EL (cell line): Measurements from ENCODE around the gene NOTCH3.

Experiments used
- DNase-seq: peaks from one replicate; pipeline ENCODE4 v3.0.0-alpha.2; 2016

Gene NOTCH3

DNA sequence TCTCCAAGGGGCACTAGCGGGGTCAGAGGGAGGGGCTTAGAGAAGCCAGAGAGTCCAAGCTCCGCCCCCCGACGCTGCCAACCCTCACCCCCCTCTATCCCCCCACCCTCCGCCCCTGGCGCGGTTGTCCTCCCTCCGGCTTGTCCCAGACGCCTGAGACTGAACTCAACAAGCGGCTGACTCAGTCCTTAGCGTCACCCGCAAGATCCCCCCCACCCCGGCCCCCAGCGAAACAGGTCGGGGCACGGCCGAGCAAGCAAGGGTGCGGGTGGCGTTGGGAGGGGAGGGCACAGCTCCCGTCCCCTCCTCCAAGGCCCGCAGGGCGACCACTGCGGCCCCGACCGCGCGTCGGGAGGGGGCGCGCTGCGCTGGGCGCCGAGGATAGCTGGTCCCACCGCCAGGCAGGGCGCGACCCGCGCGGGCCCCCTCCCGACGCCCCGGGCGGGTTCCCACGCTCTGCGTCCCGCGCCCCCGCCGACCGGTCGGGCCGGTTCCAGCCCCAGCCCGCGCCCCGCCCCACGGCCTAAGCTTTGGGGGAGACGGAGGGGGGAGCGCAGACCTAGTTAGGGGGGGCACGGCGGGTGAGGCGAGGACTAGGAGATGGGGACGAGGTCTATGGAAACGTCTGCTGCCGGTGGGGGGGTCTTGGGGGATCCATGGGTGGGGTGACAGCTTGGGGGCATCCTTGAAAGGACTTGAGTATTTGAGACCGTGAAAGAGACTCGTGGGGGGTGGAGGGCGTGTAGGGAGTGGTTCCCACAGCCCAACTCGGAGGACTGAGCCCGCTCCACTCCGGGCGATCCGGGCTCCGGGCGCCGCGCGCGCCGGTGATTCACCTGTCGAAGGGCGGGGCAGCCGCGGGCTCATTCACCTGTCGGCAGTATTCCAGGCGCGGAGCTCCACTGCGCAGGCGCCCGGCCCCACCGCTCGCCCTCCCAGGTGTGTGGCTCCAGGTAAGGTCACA lies 5.1 kb downstream of the NOTCH3 start:
- DNase-seq, result peak; percentile 66

DNA sequence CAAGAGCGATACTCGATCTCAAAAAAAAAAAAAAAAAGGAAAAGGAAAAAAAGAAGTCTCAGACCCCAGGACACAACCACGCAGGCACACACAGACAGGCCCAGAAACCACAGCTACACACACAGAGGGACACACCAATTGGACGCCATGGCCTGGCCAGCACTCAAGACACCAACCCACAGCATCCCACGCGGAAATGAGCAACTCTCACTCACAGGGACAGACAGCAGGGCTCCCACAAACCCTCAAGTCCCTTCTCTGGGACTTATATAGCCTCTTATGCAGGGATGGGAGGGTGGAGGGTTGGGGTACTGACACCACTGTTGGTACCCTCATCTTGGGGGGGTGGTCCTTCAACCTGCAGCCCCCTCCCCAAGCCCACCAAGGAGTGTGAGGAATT lies 5.9 kb downstream of the NOTCH3 start:
- peak; percentile 42 for DNase-seq

DNA sequence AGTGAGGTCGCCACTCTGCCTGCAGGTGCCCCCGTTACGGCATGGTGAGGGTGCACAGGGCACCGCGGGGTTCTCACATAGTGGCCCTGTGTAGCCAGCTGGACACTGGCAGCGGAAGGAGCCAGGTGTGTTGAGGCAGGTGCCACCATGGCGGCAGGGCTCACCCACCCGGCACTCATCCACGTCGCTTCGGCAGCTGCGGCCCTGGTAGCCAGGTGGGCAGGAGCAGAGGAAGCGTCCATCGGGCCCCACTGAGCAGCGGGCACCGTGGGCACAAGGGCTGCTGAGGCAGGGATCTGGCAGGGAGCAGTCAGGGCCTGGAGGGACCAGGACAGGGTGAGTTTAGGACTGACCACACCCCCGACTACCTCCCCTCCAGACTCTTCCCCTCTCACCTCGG lies 8.8 kb downstream of the NOTCH3 start:
- no peak for DNase-seq

DNA sequence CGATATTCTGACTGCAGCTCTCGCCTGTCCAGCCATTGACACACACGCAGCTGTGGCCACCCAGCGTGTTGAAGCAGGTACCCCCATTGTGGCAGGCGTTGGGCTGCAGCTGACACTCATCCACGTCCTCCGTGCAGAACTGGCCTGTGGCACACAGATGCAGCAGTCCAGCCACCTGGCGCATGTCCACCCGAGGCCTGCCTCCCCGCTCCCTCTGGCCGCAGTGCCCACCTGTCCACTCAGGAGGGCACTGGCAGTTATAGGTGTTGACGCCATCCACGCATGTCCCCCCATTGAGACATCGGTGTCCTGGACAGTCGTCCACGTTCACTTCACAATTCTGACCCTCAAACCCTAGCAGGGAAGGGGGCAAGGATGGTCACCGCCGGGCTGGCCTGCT lies 9.3 kb downstream of the NOTCH3 start:
- no peak for DNase-seq

DNA sequence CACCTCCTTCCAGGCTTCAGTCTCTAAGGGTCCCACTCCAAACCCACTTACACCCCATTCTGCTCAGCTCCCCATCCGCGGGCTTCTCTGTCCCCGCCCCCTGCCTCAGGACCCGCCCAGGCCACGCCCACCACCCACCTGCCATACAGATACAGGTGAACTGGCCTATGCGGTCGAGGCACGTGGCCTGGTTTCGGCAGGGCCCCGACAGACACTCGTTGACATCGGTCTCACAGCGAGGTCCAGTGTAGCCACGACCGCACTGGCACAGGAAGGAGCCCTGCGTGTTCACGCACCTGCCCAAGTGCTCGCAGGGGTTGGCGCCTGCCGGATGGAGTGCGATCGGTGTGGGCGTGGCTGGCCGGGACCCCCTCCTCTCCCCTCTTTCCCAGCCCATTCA lies 11.9 kb downstream of the NOTCH3 start:
- no peak for DNase-seq

DNA sequence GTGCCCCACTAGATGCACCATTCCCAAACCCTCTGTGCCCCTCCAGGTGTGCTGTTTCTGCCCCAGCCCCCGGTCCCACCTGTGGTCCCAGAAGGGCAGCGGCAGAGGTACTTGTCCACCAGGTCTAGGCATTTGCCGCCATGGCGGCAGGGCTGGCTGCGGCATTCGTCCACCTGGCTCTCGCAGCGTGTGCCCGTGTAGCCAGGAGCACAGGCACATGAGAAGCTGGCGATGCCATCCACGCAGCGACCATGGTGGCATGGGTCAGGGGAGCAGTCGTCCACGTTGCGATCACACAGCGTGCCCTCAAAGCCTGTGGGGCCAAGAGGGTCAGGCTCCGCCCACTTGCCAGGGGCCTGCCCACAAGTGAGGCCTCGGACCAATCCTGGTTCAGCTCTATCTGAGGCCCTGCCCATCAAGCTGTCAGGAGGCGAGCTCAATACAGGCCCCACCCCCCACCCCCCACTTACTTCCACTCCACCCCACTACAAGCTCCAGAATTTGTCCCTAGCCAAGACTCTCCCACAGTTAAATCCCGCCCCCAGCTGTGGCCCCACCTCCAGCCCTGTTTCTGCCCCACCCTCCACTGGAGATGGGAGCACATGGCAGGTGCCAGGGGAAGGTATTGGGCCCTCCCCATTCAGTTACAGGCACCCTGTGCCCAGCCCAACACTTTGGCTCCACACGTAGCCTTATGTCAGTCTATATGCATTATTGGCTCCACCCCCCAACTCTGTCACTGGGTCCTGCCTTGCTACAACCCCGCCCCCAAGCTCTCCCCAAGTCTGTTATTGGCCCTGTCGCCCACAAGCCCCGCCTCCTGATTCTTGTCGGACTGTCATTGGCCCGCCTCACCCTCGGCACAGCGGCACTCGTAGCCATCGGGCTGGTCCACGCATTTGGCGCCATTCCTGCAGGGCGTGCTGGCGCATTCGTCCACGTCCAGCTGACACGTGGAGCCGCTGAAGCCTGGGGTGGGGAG lies 13.5 kb downstream of the NOTCH3 start:
- DNase-seq, result no peak

DNA sequence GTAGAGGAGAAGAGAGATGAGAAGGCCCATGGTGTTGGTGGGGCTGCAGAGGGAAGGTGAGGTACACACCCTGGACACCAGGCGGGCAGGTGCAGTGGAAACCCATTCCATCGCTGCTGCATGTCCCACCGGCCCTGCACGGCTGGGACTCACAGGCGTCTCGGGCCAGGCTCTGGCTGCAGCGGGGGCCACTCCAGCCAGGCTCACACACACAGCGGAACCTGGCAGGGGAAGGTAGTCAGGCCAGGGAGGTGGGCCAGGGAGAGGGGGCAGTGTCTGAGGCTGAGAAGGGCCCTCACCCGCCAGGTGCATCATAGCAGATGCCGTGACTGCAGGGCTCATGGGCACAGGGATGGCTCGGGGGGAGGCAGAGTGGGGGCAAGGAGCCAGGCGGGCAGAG lies 15.6 kb downstream of the NOTCH3 start:
- no peak for DNase-seq

DNA sequence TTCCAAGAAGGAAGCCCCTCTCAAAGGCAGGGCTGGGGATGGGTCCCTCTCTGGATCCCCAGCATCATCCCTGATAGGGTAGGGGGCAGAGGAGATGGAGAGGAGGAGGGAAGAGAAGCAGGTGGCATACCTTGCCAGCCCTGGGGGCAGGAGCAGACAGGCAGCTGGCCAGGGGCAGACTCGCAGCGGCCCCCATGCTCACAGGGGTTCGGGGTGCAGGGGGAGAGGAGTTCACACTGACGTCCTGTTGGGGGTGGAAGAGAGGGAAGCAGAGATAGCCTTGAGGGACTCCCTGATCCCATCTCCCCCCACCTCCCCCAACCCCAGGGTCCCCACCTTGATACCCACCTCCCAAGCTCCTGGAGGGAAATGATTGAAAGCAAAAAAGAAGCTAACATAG lies 16.0 kb downstream of the NOTCH3 start:
- DNase-seq, result no peak

DNA sequence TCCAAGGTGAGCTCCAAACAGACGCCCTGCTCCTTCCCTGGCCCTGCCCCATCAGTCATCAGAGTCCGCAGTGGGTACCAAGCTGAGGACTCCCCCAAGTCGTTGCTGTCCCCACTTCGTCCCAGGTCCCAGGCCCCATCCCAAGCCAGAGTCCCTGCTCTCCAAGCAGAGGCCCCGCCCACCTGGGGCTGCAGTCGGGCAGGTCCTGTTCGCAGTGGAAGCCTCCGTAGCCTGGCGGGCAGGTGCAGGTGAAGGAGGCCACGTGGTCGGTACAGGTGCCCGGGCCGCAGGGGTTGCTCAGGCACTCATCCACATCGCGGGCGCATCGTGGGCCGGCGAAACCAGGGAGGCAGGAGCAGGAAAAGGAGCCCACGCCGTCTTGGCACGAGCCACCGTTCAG lies 19.4 kb downstream of the NOTCH3 start:
- DNase-seq, result no peak

DNA sequence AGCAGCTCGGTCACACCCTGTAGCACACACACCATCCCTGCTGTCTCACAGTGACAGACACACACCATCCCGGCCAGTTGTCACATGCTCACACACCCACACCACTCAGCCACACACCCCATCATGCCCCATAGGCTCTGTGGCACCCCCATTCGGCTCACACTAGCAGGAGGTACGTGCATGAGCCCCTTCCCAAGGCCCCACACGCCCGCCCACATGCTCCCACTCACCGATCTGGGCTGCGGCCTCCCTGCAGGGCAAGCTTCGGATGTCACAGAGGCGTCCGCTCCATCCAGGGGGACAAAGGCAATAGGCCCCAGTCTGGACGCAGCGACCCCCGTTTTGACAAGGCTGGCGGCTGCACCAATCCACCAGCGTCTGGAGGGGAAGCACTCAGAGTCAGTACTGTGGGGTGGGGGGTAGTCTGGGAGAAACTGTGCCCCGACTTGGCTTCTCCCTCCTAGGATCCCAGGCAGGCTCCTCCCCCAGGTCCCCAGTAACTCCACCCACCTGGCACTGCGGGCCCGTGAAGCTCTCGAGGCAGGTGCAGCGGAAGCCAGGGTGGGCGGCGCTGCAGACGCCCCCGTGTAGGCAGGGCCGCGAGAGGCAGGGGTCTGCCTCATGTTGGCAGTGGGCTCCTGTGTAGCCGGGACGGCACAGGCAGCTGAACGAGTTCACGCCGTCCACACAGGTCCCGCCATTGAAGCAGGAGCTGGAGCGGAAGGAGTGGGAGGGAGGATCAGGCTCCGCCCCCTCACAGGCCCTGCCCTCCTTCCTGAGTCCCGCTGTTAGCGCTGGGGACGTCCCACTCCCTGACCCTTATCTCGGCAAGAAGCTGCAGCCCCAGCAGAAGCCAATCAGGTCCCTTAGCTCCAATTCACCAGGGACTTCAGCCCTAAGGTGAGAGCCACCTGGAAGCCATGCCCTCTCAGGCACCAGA lies 20.1 kb downstream of the NOTCH3 start:
- DNase-seq, result no peak

DNA sequence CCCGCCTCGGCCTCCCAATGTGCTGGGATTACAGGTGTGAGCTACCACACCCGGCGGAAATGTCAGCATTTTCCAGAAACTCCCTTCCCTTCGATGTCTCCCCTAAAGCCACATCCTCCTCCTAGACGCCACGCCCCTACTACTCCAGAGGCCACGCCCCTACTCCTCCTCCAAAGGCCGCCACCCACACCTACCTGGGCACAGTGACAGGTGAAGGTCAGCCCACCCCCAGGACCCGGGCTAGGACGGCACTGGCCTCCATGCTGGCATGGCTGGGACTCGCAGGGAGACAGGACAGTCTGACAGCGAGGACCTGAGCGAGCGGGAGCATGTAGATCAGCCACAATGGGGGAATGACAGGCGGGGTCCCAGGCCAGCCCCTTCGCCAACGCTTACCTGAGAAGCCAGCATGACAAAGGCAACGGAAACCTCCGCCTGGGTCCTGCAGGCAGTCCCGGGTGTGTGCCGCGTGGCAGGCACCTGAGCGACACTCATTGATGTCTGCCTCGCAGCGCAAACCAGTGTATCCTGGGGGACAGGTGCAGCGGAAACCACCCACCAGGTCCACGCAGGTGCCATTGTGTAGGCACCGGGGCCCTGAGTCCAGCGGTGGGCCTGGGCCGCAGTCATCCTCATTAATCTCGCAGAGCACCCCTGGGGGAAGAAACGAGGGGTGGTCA lies 22.0 kb downstream of the NOTCH3 start:
- no peak for DNase-seq

DNA sequence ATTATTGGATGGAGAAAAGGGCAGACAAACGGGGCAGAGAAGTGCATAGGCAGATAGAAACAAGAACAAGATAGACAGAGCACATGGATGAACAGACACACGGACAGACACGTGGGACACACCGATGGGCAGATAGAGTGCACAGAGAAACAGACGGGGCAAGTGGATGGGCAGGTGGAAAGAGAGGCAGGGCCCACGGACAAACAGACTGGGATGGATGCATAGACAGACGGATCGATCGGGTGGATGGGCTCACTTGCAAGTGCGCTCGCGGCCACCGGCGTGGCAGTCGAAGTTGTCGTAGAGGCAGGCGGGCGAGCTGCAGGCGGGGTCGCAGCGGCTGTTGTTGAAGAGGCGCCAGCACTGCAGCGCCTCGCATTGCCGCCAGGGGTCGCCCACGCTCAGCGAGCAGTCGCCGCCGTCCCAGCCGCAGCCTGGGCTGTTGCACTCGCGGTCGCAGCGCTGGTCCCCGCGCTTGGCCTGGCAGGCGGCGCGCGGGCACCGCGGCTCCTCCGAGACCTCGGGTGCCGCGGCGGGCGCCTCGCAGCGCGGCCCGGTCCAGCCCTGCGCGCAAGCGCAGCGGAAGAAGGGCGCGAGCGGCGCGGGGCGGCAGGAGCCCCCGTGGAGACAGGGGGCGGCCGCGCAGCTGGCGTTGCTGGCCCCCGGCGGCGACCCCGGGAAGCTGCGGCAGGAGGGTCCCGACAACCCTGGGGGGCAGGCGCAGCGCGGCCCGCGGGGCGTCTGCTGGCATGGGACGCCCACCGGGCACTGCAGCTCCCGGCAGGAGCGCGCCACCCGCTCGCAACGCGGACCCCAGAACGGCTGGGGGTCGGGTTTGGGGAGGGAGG lies 23.3 kb downstream of the NOTCH3 start:
- peak; percentile 77 for DNase-seq

DNA sequence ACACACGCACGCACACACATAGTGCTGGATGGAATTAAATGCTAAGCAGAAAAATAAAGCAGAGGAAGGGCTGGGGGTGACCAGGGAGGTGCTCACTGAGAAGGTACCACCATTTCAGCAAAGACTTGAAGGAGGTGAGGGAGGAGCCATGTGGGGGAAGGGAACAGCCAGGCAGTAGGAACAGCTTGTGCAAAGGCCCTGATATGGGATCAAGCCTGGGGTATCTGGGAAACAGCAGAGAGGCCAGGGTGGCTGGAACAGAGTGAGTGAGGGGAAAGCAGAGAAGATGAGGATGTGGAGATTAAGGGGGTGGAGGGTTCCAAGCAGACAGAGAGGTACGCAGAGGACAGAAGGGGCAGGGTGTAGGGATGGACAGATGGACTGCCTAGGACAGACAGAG lies 25.2 kb downstream of the NOTCH3 start:
- no peak for DNase-seq

DNA sequence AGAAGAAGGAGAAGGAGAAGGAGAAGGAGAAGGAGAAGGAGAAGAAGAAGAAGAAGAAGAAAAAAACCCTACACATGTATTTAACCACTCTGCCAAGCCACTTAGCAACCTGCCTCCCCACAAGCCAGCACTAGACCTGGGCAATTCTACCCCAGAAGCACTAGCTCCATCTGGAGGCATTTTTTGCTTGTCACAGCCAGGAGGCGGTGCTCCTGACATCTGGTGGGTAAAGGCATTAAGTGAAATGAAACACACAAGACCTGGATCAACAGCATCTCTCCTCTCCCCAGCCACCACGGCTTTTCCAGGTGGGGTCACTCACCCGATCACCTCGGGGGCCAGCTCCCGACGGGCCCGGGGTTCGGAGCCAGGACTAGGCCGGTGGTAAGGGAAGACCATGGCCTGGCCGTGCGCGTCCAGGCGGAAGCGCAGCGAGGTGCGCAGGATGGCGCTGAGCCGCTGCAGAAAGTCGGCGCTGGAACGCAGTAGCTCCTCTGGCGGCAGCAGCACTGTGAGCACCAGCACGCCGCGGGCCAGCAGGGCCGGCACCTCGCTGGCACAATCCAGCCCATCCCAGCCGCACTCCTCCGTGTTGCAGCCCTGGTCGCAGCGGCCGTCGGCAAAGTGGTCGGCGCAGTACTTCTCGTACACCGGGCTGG lies 26.9 kb downstream of the NOTCH3 start:
- no peak for DNase-seq

DNA sequence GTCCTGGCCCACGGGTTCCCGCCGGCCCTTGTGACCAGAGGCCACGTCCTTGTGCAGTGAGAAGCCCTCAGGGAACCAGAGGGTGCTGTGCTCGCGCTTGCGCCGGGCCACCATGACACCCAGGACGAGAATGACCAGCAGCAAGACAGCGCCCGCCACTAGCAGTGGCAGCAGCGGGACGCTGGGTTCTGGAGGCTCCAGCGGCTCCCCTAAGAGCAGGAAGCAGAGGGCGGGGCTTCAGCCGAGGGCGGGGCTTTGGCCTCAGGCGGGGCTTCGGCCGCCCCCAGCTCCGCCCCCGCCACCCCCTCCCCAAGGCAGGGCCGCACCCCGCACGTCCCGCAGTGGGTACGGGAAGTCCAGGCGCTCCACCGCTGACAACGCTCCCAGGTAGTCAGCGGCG lies 30.4 kb downstream of the NOTCH3 start:
- DNase-seq, result no peak

DNA sequence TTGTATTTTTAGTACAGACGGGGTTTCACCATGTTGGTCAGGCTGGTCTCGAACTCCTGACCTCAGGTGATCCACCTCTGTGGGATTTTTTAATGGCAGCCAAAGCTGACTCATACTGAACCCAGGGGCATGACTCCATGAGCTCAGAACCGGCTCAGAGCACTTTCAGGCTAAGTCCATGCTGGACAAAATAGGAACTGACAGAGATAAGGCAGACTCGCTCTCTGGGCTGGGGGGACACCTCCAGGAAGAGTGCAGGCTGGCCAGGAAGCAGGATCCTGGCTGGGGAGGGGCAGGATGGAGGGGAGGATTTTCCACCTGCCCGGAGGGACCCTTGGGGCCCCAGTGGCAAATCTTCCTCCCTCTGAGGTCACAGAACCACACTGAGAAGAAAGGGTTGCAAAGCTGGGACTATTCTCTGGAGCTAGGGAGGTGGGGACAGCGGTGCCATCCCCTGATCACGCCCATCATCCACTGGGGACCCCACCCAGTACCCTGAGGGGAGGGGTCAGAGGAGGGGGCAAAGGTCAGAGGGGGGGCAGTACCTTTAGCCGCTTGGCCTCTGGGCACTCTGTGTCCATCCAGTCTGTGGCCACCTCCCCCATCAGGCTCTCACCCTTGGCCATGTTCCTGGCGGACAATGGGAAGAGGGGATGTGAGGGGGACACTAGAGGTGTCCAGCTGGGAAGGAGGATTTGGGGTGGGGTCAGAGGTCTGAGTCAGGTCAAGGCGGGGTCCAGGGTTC lies 31.1 kb downstream of the NOTCH3 start:
- no peak for DNase-seq

DNA sequence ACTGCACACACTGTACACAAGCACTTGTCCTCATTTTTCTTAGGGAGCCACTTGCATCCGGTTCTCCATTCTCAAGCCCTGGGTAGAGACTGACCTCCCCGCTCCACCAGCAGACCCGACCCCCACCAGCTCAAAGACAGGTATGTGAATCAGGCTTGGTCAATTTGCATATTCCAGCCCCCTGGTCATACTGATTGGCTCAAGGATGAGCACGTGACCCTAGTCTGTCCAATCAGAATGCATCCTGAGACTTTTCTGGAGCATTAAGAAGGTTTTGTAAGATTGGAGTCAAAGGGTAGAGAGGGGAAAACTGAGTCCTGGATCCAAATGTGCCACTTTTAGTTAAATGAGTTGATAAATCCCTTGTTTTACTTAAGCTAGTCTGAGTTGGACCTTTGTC lies 34.1 kb downstream of the NOTCH3 start:
- no peak for DNase-seq

DNA sequence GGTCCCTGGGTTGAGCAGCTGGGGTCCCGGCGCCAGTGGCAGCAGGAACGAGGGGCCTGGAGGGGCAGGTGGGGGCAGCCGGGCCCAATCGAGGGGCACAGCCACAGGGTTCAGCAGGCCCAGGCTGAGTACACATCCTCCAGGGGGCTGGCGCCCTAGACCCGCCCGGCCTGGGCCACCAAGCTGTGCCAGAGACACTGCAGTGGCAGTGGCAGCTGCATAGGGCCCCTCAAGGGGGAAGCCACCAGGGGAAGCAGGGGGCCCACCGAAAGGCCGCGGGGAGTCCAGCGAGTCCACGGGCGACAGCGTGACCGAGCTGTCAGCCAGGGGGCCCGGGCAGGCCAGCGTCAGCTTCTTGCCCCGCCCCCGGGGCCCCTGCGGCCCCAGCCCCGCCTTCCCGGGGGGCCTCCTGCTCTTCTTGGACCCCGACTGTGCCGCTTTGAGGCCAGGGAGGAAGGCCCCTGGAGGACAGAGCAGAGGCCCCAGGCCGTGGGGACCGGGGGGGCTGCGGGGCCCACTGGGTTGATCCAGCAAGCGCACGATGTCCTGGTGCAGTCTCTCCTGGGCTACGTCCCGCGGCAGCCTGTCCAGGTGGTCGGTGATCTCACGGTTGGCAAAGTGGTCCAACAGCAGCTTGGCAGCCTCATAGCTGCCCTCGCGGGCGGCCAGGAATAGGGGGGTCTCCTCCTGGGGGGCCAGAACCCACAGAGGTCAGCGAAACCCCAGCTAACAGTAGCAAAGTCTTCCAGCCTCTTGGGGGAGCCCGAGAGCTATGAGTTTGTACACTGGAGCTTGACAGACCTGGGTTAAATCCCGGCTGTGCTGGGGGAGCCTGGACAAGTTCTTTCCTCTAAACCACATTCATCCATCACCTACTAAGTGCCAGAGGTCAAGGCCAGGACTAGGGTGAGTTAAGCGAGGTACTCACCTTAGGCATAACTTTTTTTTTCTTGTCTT lies 39.5 kb downstream of the NOTCH3 start:
- DNase-seq, result peak; percentile 53
